GM21381 (cell line): Measurements from ENCODE around the gene FGF22.

Experiments used
- ATAC-seq: cut with Tn5 transposase; IDR thresholded peaks from one replicate; pipeline ENCODE4 v1.9.1; 2021; ENCODE audit warnings: mild to moderate bottlenecking, moderate library complexity; ENCODE audit not compliant: unreplicated experiment

FGF22 gene

GRCh38 chr19:676339-677105, 36.8 kb downstream of the FGF22 start, which contains the start of gene FSTL3:
Gene FSTL3, plus strand, starts transcription at chr19:676392. Its CDS starts 32 bp downstream, at chr19:676424.
- no peak for ATAC-seq

GRCh38 chr19:677201-677600, 37.5 kb downstream of the FGF22 start:
- no peak for ATAC-seq

GRCh38 chr19:677601-678436, 38.1 kb downstream of the FGF22 start:
- no peak for ATAC-seq

GRCh38 chr19:678791-679388, 39.2 kb downstream of the FGF22 start:
- ATAC-seq = no peak

- ATAC-seq = peak; percentile 14
These were observed 40.0 kb downstream of the FGF22 start for GRCh38 chr19:679418-680286.

GRCh38 chr19:680287-681028, 40.8 kb downstream of the FGF22 start:
- ATAC-seq = peak; percentile 71

GRCh38 chr19:681029-682019, 41.6 kb downstream of the FGF22 start:
- no peak for ATAC-seq

GRCh38 chr19:682678-683320, 43.1 kb downstream of the FGF22 start:
- ATAC-seq = no peak

GRCh38 chr19:685454-685931, 45.8 kb downstream of the FGF22 start:
- no peak for ATAC-seq

GRCh38 chr19:686589-687297, 47.1 kb downstream of the FGF22 start:
- no peak for ATAC-seq

GRCh38 chr19:687569-688166, 48.0 kb downstream of the FGF22 start:
- ATAC-seq = no peak

GRCh38 chr19:688214-688613, 48.5 kb downstream of the FGF22 start:
- ATAC-seq = no peak

- no peak for ATAC-seq
These were observed 49.3 kb downstream of the FGF22 start for GRCh38 chr19:688992-689391.

- no peak for ATAC-seq
These were observed 50.5 kb downstream of the FGF22 start for GRCh38 chr19:690203-690602.
